ENCODE data around the gene TOPORS.
"Not testable (repeated sequence)": the region's sequence is repeated elsewhere in the genome, so short reads cannot be mapped to it uniquely, and the experiment has no call there.

TOPORS gene

GRCh38 chr9:32552172-32552872 lies at the start of gene TOPORS, which contains the start of gene SMIM27:
TOPORS (minus strand) TSS chr9:32552586; CDS start chr9:32552436, 150 bp downstream.
SMIM27 (plus strand) TSS chr9:32552327; CDS start chr9:32552435, 108 bp downstream.
- peak; percentile 82 for DNase-seq (ENCODE audit: low read depth)

- not testable (repeated sequence) for DNase-seq (ENCODE audit: low read depth)
Observed at GRCh38 chr9:32599021-32599420, 46.6 kb upstream of the TOPORS start.

DNA sequence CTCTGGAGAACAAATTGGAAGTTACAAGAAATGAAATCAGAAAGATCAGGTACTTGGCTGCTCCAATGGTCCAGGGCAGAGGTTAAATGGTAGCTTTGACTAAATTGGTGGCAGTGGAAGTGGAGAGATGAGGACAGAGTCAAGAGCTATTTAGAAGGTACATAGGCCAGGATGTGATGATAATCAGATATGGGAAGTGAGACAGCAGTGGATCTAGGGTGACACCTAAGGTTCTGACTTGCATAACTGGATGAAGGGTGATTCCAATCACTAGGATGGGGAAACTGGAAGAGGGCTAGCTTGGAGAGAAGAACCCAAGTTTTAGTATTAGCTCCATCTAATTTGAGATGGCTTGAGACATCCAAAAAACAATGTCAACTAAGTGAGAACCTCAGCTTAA lies 44.5 kb upstream of the TOPORS start:
- no peak for DNase-seq (ENCODE audit: low read depth)

DNA sequence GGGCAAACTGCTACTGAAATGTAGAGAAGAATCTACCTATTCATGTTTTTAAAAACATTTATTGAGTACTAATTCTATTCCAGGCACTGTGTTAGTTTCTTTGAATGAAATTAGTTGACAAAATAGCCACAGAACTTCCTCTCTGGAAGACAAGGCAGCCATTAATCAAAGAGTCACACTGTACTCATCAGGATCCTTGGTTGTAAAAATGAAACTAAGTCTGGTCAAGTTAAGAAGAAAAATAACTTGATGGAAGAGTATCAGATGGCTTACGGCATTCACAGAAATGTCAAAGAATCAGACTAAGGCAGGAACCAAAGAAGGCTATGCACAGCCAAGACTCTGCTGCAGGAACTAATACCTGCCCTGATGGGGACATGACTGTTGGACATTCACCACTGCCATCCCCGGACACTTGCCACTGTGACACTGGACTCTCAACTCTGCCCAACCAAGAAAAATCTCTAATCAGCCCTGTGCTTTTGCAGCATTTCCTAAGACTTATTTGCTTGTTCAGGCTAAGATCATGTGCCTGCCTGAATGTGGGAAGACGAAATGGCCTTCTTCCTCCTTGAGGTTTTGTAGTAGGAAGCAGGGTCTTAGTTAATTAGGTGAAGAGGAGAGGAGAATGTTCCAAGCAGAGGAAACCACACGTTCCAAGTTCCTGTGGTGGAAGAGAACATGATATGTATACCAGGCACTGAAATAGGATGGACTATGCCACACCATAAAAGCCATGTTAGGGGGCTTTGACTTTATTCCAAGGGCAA lies 43.9 kb upstream of the TOPORS start:
- no peak for DNase-seq (ENCODE audit: low read depth)

DNA sequence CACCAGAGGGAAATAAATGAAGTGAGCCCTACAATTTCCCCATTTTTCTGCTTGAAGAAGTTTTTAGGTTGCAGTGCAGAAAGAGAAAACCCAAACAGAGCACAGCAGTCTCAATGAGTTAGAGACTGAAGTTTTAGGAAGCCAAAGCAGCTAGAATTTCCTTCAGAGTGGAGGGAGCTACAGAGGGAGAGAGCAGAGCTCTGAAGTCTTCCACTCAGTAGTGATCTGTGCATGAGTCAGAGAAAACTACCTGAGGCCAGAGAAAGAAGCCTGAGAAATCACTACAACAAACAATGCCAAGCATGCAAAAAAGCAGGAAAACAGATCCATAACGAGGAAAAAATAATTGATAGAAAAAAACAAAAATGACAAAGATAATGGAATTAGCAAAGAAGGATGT lies 38.5 kb upstream of the TOPORS start:
- DNase-seq (ENCODE audit: low read depth) = no peak

GRCh38 chr9:32590476-32590875 lies 38.1 kb upstream of the TOPORS start:
- no peak for DNase-seq (ENCODE audit: low read depth)

DNA sequence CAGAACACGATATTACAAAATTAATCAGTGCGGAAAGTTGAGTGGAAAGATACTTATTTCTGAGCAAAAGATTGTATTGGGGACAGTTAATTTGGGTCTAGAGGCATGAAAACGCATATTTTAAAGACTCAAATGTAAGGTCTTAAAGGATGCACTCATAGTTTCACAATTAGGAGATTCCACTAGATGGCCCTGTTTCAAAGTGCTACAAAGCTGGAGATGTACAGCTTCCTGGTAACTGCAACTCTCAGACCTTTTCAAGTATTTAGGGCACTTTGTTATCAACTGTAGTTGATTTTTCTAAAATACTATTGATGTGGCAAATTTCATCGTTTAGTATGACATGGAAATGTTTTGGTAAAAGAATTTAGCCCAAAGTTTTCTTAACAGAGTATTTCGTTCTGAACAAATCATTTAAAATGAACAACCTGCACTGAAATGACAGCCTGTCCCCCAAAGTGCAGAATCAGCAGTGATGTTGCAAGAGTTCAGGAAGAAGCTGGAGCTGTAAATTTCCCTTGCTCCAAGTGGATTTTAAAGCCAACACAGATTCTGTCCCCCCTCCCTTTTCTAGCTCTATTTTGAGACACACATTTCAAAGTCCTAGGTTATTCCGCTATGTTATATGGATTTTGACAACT lies 36.8 kb upstream of the TOPORS start:
- DNase-seq (ENCODE audit: low read depth) = no peak

- no peak for DNase-seq (ENCODE audit: low read depth)
Observed at GRCh38 chr9:32587901-32588300, 35.5 kb upstream of the TOPORS start.

GRCh38 chr9:32584784-32585183 lies 32.4 kb upstream of the TOPORS start:
- DNase-seq (ENCODE audit: low read depth) = no peak

- DNase-seq (ENCODE audit: low read depth) = no peak
Observed at GRCh38 chr9:32581512-32582143, 29.2 kb upstream of the TOPORS start.

GRCh38 chr9:32580631-32581300 lies 28.4 kb upstream of the TOPORS start:
- DNase-seq (ENCODE audit: low read depth) = no peak

GRCh38 chr9:32579706-32580331 lies 27.4 kb upstream of the TOPORS start:
- peak; percentile 53 for DNase-seq (ENCODE audit: low read depth)

DNA sequence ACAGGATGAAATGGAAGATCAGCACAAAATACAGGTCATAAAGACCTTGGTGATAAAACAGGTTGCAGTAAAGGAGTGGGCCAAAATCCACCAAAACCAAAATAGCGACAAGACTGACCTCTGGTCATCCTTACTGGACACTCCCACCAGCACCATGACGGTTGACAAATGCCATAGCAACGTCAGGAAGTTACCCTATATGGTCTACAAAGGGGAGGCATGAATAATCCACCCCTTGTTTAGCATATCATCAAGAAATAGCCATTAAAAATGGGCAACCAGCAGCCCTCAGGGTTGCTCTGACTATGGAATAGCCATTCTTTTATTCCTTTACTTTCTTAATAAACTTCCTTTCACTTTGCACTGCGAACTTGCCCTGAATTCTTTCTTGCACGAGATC lies 26.6 kb upstream of the TOPORS start:
- no peak for DNase-seq (ENCODE audit: low read depth)

GRCh38 chr9:32577316-32577715 lies 24.9 kb upstream of the TOPORS start:
- DNase-seq (ENCODE audit: low read depth) = no peak

DNA sequence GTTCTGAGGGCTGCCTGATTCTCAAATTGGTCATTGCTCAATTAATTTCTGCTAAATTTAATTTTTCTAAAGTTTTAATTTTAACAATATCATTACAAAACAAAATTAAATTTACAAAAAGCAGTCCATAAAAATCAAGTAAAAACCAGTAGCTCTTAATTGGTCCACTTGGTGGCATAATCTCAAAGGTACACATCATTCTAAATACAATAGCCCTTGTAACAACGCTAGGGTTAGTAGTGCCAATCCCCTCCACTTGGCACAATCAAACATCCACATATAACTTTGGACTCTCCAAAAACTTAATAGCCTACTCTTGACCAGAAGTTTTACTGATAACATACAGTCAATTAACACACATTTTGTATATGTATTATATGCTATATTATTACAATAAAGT lies 22.5 kb upstream of the TOPORS start:
- DNase-seq (ENCODE audit: low read depth) = no peak

DNA sequence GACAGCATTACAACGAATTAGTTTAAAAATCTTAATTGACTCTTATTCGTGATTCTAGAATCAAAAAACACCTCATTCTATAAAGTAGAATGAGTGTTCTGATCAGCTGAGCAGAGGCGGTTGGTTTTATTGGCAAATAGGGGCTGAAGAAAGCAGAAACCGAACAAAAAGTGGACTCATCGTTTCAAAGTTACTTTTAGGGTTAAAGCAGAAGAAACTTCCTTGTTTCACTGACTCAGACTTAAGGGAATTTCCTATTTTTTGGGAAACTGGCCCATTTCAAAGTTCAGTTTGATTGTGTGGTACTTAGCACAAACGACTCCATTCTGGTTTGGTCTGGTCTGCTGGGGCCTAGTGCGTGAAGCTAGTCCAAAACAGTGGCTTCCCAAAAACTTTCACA lies 21.4 kb upstream of the TOPORS start:
- no peak for DNase-seq (ENCODE audit: low read depth)

GRCh38 chr9:32572900-32573523 lies 20.6 kb upstream of the TOPORS start, which contains the start of gene NDUFB6:
NDUFB6 (minus strand) TSS chr9:32573159; CDS start chr9:32573060, 99 bp downstream.
- peak; percentile 96 for DNase-seq (ENCODE audit: low read depth)

DNA sequence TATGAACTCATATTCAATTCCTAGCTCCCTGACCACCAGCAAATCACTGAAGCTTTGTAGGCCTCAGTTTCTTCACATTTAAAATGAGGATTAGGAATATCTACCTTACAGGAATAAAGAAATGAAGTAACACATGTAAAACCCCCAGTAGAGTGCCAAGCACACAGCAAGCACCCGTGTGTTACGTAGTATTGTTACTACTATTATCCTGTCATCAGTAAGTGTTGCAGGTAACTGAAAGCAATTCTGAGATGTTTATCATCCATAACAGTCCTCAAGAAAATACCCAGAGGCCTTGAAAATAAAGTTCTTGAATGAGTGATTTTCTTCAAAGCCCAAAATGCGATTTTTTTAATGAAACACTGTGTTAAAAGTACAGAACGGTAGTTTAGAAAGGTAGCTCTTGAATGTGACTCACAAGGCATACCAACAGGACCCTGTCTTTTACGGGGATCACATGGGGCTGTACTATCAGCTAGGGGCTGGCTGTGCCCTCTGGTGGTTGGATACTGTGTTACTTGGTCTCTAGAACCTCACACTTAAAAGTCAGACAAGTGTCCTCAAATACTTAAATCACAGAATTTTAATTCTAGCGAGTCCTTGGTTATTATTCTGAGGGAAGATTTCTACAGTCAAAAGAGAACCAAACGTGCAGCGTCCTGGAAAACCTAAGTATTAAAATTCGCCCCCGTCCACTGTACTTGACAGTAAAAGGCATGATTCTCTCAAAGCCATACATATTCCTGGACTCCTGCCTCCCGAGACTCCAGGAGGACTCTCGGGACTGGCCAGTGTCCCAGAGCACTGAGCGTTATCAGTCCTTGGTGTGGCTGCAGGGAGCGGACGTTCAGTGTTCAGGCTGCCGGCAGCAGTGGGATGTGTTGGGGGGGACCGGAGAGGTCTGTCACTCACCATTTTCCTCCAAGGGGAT lies 19.8 kb upstream of the TOPORS start:
- DNase-seq (ENCODE audit: low read depth) = peak; percentile 12

- DNase-seq (ENCODE audit: low read depth) = no peak
Observed at GRCh38 chr9:32570262-32570661, 17.9 kb upstream of the TOPORS start.

GRCh38 chr9:32566770-32567169 lies 14.4 kb upstream of the TOPORS start:
- DNase-seq (ENCODE audit: low read depth) = no peak
